Stimulated activated naive CD8-positive, alpha-beta T cell treated with anti-CD3 and anti-CD28 coated beads, Interleukin-15, amount 100 ng/mL, for 72 hours (primary cell): ENCODE measurements around the gene COL5A1.

Experiments
- ATAC-seq: fragments of 150-1000 bp; cut with Tn5 transposase; 2 replicates; pipeline ENCODE4 v1.10.0; 2021; ENCODE audit warnings: mild to moderate bottlenecking, moderate library complexity
- DNase-seq, 2 donors: peaks; one replicate each; pipeline ENCODE4 v3.0.0; 2021 to 2022
- H3K27ac Mint-ChIP-seq, 2 donors: one replicate each; pipeline ENCODE4 v1.8.0; 2022; ENCODE audit warnings: mild to moderate bottlenecking in 2 of 2, mixed read lengths in 2 of 2, moderate library complexity in 2 of 2
- H3K27me3 Mint-ChIP-seq: one replicate; pipeline ENCODE4 v1.8.0; 2022; ENCODE audit warnings: mixed read lengths
- H3K4me1 Mint-ChIP-seq: one replicate; pipeline ENCODE4 v1.8.0; 2022; ENCODE audit warnings: mild to moderate bottlenecking, mixed read lengths
- H3K4me3 Mint-ChIP-seq, 2 donors: one replicate each; pipeline ENCODE4 v1.8.0; 2022; ENCODE audit warnings: mild to moderate bottlenecking in 2 of 2, mixed read lengths in 2 of 2, moderate library complexity in 1 of 2
- H3K9me3 Mint-ChIP-seq, 2 donors: one replicate each; pipeline ENCODE4 v1.8.0; 2022; ENCODE audit warnings: mixed read lengths in 2 of 2

The COL5A1 gene

DNA sequence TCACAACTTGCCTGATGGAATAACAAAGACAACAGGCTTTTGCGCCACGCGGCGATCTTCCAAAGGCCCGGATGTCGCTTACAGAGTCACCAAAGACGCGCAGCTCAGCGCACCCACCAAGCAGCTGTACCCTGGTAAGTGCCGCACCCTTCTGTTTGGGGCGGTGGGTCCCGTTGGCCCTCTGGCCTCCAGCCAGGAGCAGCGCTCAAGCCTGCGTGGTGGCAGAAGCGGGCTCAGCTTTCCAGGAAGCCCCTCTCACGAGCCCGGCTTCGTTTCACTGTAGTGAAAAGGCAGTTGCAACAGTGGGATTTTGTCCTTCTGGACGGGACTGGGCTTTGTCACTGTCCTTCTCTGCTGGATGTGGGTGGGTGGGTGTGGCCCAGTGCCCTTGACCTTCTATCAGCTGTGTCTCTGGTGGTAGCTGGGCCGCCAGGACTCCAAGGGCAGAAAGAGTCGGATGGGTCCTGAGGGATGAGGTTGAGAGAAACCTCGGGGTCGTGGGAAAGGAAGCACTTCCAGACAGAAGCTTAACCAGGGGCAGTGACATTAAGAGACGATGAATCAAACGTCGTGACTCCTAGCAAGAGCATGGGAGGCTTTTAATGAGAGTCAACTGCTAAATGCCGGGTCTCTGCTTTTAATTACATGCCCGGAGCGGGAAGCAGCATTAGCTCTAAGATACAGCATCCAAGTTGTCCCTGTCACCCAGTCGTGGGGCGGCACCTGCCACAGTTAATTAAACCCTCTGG lies 49.5 kb downstream of the COL5A1 start:
- H3K27ac Mint-ChIP-seq, result no peak overlapping the region
- DNase-seq, result no peak
- ATAC-seq, result no peak

DNA sequence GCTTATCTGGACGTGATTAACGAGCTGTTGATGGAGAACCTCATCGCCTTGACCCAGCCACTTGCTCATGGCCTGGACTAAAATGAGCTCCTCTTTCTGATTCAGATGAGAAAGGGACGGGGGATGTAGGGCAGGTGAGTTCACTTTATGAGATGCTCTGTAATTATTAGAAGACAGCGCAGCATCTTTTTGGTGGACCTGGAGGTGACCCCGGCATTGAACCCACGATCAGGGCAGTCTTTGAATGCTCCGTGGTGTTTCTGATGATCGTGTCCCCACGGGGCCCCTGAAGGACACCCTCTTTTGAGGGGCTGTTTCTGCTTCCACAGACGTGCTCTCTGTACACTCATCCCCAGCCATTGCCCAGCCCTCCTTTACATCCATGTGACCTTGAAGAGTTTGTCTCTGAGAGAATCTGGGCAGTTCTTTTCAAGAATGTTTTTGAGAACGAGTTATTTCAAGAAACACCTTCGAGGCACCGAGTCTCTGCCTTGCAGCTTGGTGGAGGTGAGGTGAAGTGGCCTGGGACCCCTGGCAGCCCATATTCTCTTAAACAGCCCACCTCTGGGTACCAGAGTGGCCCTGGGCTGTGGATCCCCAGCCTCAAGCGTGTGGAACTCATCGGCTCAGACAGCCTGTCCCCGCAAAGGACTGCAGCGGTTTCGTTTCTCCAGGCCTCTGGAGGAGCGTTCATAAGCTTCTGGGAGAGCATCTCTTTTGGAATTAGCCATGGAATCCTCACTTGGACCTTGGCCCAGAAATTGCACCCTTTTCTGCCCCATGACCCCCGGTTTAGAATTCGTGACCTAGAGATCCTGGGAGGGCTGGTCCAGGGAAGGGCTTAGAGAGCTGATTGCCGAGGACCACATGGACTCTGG lies 50.3 kb downstream of the COL5A1 start:
- H3K4me1 Mint-ChIP-seq, result peaks cover 7% of the 10 kb centered on the region
- no peak overlapping the region for H3K4me3 Mint-ChIP-seq
- ATAC-seq (no peak), DNase-seq (no peak)
- H3K9me3 Mint-ChIP-seq, result no peaks in the 10 kb centered on the region
- H3K27ac Mint-ChIP-seq, result no peak overlapping the region
- H3K27me3 Mint-ChIP-seq, result peaks cover 6% of the 10 kb centered on the region

More for the DNA sequence above, 49.5 kb downstream of the COL5A1 start:
- Mint-ChIP-seq H3K27me3 (peaks cover 6% of the 10 kb centered on the region), H3K4me1 (peaks cover 7% of the 10 kb centered on the region), H3K9me3 (no peaks in the 10 kb centered on the region), H3K4me3 (no peak overlapping the region)

DNA sequence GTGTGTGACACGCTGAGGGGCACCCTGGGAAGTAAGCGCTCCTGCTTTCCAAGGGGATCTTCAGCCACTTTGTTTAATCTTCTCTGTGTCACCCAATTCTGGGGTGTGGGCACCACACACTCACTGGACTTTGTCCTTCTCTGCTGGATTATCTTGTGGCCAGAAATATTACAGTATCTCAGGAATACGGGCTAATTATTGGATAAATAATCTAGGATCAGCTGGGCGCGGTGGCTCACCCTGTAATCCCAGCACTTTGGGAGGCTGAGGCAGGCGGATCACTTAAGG lies 50.9 kb downstream of the COL5A1 start:
- H3K27ac Mint-ChIP-seq, result no peak overlapping the region

DNA sequence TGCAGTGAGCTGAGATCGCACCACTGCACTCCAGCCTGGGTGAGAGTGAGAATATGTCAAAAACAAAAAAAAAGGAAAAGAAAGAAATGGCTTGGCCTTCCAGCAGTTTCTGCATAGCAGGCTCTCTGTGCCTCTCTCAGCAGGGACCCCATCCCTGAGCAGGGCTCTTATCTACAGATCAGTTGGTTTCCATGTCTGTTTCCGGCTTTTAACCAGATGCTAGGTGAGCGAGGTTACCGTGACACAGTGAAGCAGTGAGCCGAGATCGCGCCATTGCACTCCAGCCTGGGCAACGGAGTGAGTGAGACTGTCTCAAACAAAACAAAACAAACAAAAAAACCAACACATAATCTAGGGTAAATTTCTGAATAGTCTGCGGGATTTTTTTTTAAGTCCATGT lies 51.4 kb downstream of the COL5A1 start:
- H3K9me3 Mint-ChIP-seq, result no peaks in the 10 kb centered on the region
- H3K4me3 Mint-ChIP-seq, result no peak overlapping the region
- H3K27ac Mint-ChIP-seq, result no peak overlapping the region
- peaks cover 6% of the 10 kb centered on the region for H3K27me3 Mint-ChIP-seq
- DNase-seq (no peak), ATAC-seq (no peak)
- H3K4me1 Mint-ChIP-seq, result peaks cover 7% of the 10 kb centered on the region

More for the DNA sequence above, 50.9 kb downstream of the COL5A1 start:
- H3K4me3 Mint-ChIP-seq, result no peak overlapping the region
- ATAC-seq, result no peak
- H3K27me3 Mint-ChIP-seq, result peaks cover 6% of the 10 kb centered on the region
- peaks cover 7% of the 10 kb centered on the region for H3K4me1 Mint-ChIP-seq
- DNase-seq, result no peak
- no peaks in the 10 kb centered on the region for H3K9me3 Mint-ChIP-seq

DNA sequence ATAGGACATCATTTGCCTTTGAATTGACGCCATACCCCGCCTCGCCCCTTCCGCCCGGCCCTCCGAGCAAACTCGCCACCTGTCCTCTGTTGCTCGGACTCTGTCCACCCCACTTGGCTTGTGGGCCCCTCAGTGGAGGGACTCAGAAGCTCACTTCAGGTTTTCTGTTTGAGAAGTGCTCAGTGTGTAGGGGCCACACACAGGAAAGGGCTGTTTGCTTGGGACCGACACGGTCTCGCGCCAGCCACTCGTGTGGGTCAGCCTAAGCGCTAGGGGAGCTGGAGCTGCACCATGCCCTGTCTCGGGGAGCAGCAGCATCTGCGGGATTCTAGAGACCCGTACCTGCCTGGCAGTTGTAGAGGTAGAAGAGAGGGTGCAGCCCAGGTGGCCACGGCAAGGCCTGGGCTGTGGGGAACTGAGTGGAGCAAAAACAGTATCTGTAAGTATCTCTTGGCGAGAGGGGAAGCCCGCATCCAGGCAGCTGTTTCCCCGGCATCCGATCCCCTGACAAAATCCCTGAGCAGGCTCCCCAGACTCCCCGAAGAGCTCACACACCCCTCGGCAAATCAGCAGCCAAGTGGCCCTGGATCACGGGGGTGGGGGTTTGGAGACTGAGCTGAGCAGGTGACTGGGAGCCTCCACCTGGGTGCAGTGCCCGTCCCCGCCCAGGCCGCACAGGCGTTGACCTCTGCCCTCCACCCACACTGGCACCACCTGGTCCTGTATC lies 52.2 kb downstream of the COL5A1 start:
- peaks cover 7% of the 10 kb centered on the region for H3K4me1 Mint-ChIP-seq
- peaks cover 6% of the 10 kb centered on the region for H3K27me3 Mint-ChIP-seq
- H3K4me3 Mint-ChIP-seq, result no peak overlapping the region
- DNase-seq, result no peak
- peak overlapping the region in 1 of 2 donors; percentile 46 for H3K27ac Mint-ChIP-seq
- ATAC-seq, result no peak
- H3K9me3 Mint-ChIP-seq, result no peaks in the 10 kb centered on the region

DNA sequence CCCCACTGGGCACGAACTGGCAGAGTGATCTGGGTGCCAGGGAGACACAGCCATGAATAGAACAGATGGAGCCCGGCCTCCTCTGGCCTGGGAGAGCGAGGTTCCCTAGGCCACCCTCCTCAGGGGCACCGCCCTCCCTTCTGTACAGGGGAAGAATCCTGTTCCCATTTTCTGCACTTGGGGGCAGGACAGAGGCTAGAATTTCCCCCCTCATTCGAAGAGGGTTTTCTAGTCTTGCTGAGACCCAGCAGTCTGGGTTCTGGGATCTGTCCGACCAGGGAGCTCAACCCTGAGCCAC lies 52.7 kb downstream of the COL5A1 start:
- Mint-ChIP-seq H3K27me3 (peaks cover 9% of the 10 kb centered on the region), H3K27ac (no peak overlapping the region), H3K9me3 (no peaks in the 10 kb centered on the region), H3K4me1 (peaks cover 7% of the 10 kb centered on the region), H3K4me3 (no peak overlapping the region)
- DNase-seq (no peak), ATAC-seq (peak; percentile 18)

DNA sequence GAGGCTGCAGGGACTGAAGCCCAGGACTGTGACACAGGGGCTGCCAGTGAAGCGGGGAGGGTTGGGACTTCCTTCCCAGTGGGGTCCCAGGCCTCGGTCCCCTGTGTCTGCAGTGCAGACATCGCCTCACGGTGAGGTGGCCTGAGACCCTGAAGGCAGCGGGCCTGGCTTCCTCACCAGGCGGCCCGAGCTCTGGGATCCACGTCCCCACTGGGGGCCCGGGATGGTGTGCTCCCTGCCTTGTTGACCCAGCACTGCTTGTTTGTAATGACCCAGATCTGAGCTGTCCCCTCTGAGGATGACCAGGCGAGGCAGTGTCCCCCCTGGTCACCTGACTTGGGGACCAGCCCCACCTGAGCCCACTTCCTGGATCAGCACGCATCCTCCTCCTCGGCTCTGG lies 53.1 kb downstream of the COL5A1 start:
- Mint-ChIP-seq H3K27me3 (peaks cover 13% of the 10 kb centered on the region), H3K9me3 (no peaks in the 10 kb centered on the region), H3K27ac (no peak overlapping the region), H3K4me1 (peaks cover 7% of the 10 kb centered on the region), H3K4me3 (no peak overlapping the region)
- ATAC-seq (no peak), DNase-seq (no peak)

DNA sequence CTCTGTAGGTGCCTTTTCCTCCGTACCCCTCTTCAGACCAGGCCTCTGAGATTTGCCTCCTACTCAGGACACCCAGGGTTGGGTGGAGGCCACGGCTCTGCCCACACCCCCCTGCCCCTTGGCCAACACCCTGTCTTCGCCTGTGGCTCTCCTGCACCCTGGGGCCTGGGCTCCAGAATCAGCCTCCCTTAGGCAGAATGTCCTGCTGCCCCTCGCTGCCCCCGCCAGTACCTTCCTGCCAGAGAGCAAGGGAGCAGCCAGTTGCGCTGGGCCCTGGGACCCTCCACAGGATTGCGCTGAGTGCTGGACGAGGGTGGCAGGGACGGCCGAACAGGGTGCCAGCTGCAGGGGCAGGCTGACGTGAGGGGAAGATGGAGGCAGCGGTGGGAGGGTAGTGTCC lies 53.5 kb downstream of the COL5A1 start:
- Mint-ChIP-seq H3K4me1 (peaks cover 7% of the 10 kb centered on the region), H3K27ac (no peak overlapping the region), H3K4me3 (no peak overlapping the region), H3K9me3 (no peaks in the 10 kb centered on the region), H3K27me3 (peaks cover 15% of the 10 kb centered on the region)
- no peak for DNase-seq
- no peak for ATAC-seq

DNA sequence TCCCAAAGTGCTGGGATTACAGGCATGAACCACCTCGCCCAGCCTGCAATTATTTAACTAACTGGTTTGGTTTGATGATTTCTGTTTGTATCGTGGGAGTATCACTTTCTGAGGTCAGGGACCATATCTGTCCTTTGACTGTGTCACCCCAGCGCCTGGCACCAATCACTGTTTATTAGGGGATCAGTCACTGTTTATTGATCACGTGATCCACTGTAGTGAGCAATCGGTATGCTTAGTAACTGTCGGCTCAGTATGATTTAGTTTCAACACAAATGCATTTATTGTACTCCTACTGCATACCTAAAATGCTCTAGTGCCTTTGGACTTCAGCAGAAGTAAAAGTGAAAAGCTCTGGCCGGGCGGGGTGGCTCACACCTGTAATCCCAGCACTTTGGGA lies 54.8 kb downstream of the COL5A1 start:
- Mint-ChIP-seq H3K4me3 (no peak overlapping the region), H3K27ac (peak overlapping the region in 1 of 2 donors; percentile 42), H3K27me3 (peaks cover 15% of the 10 kb centered on the region), H3K4me1 (peaks cover 7% of the 10 kb centered on the region), H3K9me3 (no peaks in the 10 kb centered on the region)
- no peak for DNase-seq
- no peak for ATAC-seq

DNA sequence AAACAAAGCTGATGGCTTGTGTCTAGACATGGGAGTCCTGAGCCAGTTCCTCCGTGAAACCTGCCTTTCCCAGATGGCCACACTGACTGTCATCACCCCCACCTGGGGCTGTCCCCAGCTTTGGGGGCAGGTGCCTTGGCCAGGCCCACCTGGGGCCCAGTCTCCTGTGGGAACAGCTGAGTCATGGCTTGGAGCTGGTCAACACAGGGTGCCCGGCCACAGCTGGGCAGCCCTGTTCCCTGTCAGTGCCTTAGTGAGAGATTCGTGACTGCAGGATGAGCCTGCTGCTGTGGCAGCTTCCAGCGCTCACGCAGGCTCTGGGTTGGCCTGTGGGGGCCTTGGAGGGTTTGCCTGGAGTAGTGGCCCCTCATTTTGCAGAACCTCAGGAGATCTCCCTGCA lies 56.5 kb downstream of the COL5A1 start:
- Mint-ChIP-seq H3K4me3 (no peak overlapping the region), H3K27me3 (peaks cover 15% of the 10 kb centered on the region), H3K4me1 (peaks cover 3% of the 10 kb centered on the region), H3K9me3 (no peaks in the 10 kb centered on the region), H3K27ac (peak overlapping the region in 1 of 2 donors; percentile 27)
- DNase-seq (no peak), ATAC-seq (no peak)

DNA sequence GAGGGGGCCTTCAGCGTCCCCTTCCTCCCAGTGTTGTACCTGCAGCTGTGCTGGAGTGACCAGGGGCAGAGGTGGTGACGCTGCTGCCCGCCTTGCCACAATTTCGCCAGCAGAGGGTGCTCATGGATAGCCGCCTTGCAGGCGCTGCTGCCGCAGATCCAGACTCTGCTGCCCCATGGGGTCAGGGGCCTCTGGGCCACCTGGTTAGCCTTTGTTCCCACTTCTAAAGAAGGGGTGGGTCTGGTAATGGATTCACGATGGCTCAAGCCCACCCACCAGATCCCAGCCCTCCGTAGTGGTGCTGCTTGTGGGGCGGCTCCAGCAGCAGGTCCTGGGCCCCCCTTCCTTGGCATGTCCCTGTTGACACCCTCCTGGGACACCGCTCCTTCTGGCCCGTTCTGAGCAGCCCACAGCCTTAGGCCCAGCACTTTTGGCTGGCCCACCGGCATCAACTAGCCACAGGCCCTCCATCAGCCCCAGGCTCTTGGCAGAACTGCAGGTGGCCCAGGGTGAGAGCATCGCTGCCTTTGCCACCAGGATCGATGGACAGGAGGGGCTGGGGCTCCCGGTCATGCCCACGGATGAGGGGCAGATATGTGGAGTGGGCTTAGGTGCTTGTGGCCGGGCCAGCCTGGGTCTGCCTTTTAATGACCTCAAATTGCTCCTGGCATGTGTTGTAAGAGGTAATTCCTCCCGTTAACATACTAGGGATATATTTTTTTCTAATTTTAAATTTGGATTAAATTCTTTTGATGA lies 57.2 kb downstream of the COL5A1 start:
- H3K9me3 Mint-ChIP-seq, result no peaks in the 10 kb centered on the region
- DNase-seq (peak; percentile 55 to 63), ATAC-seq (peak; percentile 71)
- H3K4me3 Mint-ChIP-seq, result no peak overlapping the region
- no peak overlapping the region for H3K27ac Mint-ChIP-seq
- H3K27me3 Mint-ChIP-seq, result peaks cover 14% of the 10 kb centered on the region
- no peaks in the 10 kb centered on the region for H3K4me1 Mint-ChIP-seq

DNA sequence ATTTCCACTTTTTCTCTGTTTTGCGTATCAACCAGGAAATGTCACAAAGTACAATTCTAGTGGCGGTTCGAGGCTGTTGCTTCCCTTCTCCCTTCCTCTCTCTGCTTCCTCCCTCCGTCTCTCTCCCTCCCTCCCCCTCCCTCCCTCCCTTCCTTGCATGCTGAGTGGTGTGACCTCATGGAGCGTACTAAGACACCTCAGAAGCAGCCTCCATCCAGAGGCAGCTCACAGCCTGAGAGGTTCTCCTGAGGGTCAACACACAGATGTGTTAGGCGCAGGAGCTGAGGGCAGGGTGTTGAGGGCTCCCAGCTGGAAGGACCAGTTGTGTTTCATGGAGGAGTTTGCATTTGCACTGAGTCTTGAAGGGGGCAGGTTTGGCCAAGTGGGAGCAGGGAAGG lies 57.7 kb downstream of the COL5A1 start:
- Mint-ChIP-seq H3K4me3 (no peak overlapping the region), H3K27me3 (peaks cover 9% of the 10 kb centered on the region)

DNA sequence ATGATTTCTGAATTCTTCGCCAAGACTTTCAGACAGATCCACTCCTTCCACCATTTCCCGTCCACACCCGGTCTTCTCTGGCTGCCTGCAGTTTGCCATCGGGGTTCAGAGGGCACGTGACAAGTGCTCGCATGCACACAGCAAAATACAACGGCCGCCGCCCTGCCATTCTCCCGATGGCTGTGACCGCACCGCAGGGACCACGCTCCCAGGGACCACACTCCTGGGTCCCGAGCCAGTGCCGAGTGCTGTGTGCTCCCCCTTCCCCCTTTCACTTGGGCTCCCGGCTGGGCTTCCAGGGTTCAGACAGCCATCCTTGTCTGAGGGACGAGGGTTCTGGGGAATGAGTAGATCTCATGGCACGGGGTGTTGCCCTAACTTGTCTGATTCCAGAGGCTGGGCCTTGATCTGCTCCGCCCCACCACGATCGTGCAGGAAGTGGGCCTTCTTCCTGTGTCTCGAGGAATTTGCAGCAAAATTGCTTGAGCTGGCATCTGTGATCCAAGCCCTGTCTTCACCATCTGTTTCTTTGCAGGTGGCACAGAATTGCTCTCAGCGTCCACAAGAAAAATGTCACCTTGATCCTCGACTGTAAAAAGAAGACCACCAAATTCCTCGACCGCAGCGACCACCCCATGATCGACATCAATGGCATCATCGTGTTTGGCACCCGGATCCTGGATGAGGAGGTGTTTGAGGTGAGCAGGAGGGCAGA lies 59.2 kb downstream of the COL5A1 start:
- peak overlapping the region in 1 of 2 donors; percentile 27 for H3K27ac Mint-ChIP-seq
- peaks cover 9% of the 10 kb centered on the region for H3K27me3 Mint-ChIP-seq
- no peaks in the 10 kb centered on the region for H3K4me1 Mint-ChIP-seq
- no peak overlapping the region for H3K4me3 Mint-ChIP-seq
- no peaks in the 10 kb centered on the region for H3K9me3 Mint-ChIP-seq
- DNase-seq, result no peak
- no peak for ATAC-seq

More for the DNA sequence above, 57.7 kb downstream of the COL5A1 start:
- no peak for ATAC-seq
- no peaks in the 10 kb centered on the region for H3K9me3 Mint-ChIP-seq
- DNase-seq, result no peak
- H3K4me1 Mint-ChIP-seq, result no peaks in the 10 kb centered on the region
- H3K27ac Mint-ChIP-seq, result no peak overlapping the region

DNA sequence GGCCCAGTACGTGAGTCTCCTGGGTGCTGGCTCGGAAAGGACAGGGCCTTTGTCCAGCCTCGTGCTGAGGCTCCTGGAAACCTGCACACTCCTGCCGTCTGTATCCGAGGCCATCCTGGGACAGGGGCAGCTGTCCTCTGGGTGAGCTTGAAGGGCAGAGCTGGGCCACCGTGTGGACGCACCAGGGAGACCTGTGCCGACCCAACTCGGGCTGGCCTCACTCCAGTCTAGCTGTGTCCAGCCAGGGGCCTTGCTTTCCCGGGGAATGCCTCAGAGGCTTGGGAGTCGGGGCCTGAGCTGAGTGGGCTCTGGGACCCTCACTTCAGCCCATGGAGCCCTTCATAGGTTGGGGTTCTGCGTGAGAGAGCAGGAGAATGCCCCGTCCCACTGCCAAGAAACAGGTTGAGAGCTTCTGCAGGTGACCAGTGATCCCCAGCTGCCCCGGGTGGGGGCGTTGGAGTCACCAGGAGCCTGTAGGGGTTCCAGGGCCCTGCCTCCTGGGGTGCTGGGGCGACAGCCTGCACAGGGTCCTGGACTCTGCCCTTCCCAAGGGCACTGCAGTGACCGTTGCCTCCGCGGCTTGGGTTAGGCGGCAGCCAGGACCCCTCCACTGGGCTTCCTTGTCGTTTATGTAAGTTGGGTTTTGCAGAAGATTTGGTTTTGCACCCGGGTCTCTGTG lies 60.1 kb downstream of the COL5A1 start:
- Mint-ChIP-seq H3K4me1 (no peaks in the 10 kb centered on the region), H3K4me3 (no peak overlapping the region), H3K27me3 (peaks cover 9% of the 10 kb centered on the region), H3K27ac (no peak overlapping the region), H3K9me3 (no peaks in the 10 kb centered on the region)
- ATAC-seq (no peak), DNase-seq (no peak)
